Retinal pigment epithelial cell (primary cell): ENCODE results near the gene SLC8A1.
A peak's percentile ranks its signal among the peaks of the same experiment; 100 is the strongest.

Experiments
- DNase-seq: peaks from one replicate; pipeline ENCODE4 v3.0.0-alpha.2; 2010; ENCODE audit warnings: low read depth
- H3K4me3 ChIP-seq: 2 replicates; pipeline ENCODE4 v1.5.1; 2011; ENCODE audit warnings: mild to moderate bottlenecking, low read length, control low read depth, moderate library complexity
- TF ChIP-seq, protein P1 (sequence below): conservative IDR thresholded peaks from 2 replicates; pipeline ENCODE4 v1.5.1; 2011; ENCODE audit warnings: low read depth, low read length, control low read depth, inconsistent platforms

The SLC8A1 gene

DNA sequence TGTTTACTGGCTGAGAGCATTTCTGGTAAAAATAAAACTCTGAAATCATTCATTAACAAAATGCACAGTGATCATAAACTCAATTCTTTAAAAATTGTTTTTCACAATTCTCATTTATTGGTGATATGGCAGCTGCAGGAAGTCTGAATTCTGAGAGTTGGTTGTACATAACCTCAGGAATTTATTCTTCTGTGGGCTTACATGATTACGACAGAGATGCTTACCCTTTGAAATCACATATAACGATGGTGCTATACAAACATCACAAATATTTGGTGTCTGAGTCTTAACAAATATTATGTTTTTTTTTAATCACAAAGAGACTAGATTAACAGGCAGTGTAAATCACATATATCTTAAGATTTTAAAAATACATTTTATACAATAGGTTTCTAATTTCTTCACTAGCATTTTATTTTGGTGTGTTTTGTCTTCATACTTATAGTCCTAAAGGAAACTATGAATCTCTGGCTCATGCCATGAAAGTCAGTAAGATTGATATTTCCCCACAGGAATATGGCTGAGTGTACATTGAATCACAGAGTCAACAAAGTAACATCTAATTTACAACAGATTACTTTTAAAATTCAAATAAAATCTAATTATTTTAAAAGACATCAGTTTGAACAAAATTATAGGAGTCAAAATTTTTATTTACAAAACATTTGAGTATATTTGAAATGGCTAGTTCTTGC, 354.1 kb downstream of the SLC8A1 start:
- TF ChIP-seq, protein P1, sequence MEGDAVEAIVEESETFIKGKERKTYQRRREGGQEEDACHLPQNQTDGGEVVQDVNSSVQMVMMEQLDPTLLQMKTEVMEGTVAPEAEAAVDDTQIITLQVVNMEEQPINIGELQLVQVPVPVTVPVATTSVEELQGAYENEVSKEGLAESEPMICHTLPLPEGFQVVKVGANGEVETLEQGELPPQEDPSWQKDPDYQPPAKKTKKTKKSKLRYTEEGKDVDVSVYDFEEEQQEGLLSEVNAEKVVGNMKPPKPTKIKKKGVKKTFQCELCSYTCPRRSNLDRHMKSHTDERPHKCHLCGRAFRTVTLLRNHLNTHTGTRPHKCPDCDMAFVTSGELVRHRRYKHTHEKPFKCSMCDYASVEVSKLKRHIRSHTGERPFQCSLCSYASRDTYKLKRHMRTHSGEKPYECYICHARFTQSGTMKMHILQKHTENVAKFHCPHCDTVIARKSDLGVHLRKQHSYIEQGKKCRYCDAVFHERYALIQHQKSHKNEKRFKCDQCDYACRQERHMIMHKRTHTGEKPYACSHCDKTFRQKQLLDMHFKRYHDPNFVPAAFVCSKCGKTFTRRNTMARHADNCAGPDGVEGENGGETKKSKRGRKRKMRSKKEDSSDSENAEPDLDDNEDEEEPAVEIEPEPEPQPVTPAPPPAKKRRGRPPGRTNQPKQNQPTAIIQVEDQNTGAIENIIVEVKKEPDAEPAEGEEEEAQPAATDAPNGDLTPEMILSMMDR: no peak
- H3K4me3 ChIP-seq: no peak overlapping the region

DNA sequence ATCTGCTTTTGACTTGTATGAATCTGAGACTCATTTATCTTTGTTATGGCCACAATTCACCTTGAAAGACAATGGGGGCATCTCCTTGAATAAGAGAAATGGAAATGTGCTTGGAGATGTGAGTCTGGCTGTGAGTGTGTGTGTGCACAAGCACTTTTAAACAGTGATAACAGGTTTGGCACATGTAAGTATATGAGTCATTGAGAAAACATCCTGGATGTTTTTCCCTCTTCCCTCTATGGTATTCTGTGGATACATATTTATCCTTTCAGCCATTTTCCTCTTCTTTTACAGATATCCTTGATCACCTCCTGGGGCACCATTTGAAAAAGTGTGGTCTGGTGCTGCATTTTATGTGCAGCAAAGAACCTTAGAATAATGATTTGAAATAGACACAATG, 355.5 kb downstream of the SLC8A1 start:
- DNase-seq: no peak
- no peak overlapping the region for H3K4me3 ChIP-seq
- TF ChIP-seq, protein P1: no peak

More for the DNA sequence above, 354.1 kb downstream of the SLC8A1 start:
- no peak for DNase-seq

DNA sequence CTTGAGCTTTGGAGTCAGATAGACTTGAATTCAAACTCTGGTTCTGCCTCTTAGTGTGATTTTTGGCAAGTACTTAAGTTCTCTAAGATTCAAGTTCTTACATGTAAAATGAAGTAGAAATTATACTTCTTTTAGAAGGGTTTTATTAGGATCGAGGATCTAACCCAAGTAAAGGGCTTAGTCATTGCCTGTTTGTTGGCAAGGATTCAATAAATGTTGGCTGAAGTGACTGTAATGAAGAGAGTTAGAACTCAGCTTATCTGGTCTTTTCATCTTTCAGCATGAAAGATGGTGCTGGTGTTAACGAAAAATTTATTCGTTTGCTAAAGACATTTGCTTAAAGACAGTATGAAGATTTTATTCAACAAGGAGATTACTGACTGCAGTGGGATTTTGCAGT, 356.9 kb downstream of the SLC8A1 start:
- no peak overlapping the region for H3K4me3 ChIP-seq
- TF ChIP-seq, protein P1: no peak
- no peak for DNase-seq

GRCh38 chr2:40094451-40094850, 357.4 kb downstream of the SLC8A1 start:
- DNase-seq: no peak
- no peak overlapping the region for H3K4me3 ChIP-seq
- TF ChIP-seq, protein P1: no peak

GRCh38 chr2:40093021-40093675, 358.7 kb downstream of the SLC8A1 start:
- TF ChIP-seq, protein P1: no peak
- no peak overlapping the region for H3K4me3 ChIP-seq
- peak; percentile 88 for DNase-seq

GRCh38 chr2:40090044-40090443, 361.8 kb downstream of the SLC8A1 start:
- no peak for DNase-seq
- TF ChIP-seq, protein P1: no peak
- no peak overlapping the region for H3K4me3 ChIP-seq

GRCh38 chr2:40087927-40088326, 364.0 kb downstream of the SLC8A1 start:
- TF ChIP-seq, protein P1: no peak
- no peak overlapping the region for H3K4me3 ChIP-seq
- DNase-seq: no peak
